Activated T-helper 2 cell treated with anti-CD3 and anti-CD28 coated beads, Interferon-gamma antibody, Interleukin-2, Interleukin-4, amounts not matched to agents 10 μg/mL and 5 μg/mL and 100 μg/mL, durations not matched to agents 14 hours and 24 hours and 36 hours (primary cell): ENCODE measurements around the gene PEA15. TPM values are rescaled to one million over a fixed set of nuclear protein-coding genes. Genes with fewer than 3 reads are reported as not detected.
A peak's percentile ranks its signal among the peaks of the same experiment; 100 is the strongest.

ENCODE experiments used
- DNase-seq: peaks from one replicate; pipeline ENCODE4 v3.0.0; 2021; ENCODE audit warnings: low spot score
- H3K27ac Mint-ChIP-seq: one replicate; pipeline ENCODE4 v1.8.0; 2021; ENCODE audit warnings: mixed read lengths
- H3K27me3 Mint-ChIP-seq: one replicate; pipeline ENCODE4 v1.8.0; 2021; ENCODE audit warnings: low read depth, mixed read lengths
- H3K36me3 Mint-ChIP-seq: one replicate; pipeline ENCODE4 v1.8.0; 2021; ENCODE audit warnings: low read depth, mixed read lengths
- H3K4me1 Mint-ChIP-seq: one replicate; pipeline ENCODE4 v1.8.0; 2021; ENCODE audit warnings: low read depth, mixed read lengths
- H3K4me3 Mint-ChIP-seq: one replicate; pipeline ENCODE4 v1.8.0; 2021; ENCODE audit warnings: low read depth, mild to moderate bottlenecking, moderate library complexity, mixed read lengths
- H3K9me3 Mint-ChIP-seq: one replicate; pipeline ENCODE4 v1.8.0; 2021; ENCODE audit warnings: mixed read lengths
- intact Hi-C: fragments of 100-400 bp; cut with micrococcal nuclease; formaldehyde crosslinking; loops from one replicate; pipeline ENCODE4 v1.15.1; 2023
- total RNA-seq: library from RNA; stranded (reverse); gene quantifications from 2 replicates; pipeline ENCODE4 v1.2.3, GENCODE V29; 2022

The PEA15 gene, protein sequence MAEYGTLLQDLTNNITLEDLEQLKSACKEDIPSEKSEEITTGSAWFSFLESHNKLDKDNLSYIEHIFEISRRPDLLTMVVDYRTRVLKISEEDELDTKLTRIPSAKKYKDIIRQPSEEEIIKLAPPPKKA
- 61.0 and 61.7 TPM in 2 replicates for total RNA-seq

DNA sequence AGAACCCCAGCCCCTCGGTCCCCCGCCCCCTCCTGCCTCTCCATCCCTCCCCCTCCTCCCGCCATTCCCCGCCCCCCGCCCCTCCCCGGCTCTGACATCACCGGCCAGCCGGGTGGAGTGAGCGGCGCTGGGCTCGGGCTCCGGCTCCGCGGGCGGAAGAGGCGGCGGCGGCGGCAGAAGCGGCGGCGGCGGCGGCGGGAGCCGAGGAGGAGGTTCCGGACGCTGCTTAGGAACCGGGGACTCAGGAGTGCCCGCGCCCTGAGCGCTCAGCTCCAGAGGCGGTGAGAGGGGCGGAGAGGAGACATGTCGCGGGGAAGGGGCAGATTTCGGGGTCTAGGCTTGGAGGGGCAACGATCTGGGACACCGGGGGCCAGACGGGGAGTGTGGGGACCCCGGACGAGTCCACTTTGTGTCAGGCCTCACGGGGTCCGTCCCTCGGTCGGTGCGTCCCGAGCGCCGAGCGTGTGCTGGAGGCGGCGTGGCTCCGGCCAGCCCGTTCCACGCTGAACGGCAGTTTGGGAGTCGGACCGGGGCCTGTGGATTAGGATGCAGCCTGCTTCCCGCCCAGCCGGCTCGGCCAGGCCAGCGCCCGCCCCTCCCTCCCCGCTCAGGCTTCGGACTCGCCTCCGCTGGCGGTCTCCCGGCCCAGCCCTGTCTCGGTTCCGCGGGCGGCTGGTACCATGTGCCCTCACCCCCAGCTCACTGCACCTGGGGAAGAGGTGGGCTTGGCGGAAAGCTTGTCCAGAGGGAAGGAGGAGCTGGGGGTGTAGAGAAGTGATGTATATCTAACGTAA lies at the start of gene PEA15:
PEA15 (plus strand) TSS at position 143 of the 794 bp plus-strand sequence. CDS start 6,161 bp downstream, outside the sequence.
- H3K9me3 Mint-ChIP-seq = no peaks in the 10 kb centered on the region
- peaks cover 26% of the 10 kb centered on the region for H3K36me3 Mint-ChIP-seq
- H3K27me3 Mint-ChIP-seq = no peaks in the 10 kb centered on the region
- intact Hi-C loops = loop anchor here (2.0 kb wide), 2 partner anchors 55 to 105 kb away; no protein-coding TSS in a partner anchor
- H3K4me3 Mint-ChIP-seq = peak within 1 kb of the TSS; percentile 88
- peak within 1 kb of the TSS; percentile 86 for H3K27ac Mint-ChIP-seq
- peak; percentile 58 for DNase-seq
- H3K4me1 Mint-ChIP-seq = peaks cover 38% of the 10 kb centered on the region

DNA sequence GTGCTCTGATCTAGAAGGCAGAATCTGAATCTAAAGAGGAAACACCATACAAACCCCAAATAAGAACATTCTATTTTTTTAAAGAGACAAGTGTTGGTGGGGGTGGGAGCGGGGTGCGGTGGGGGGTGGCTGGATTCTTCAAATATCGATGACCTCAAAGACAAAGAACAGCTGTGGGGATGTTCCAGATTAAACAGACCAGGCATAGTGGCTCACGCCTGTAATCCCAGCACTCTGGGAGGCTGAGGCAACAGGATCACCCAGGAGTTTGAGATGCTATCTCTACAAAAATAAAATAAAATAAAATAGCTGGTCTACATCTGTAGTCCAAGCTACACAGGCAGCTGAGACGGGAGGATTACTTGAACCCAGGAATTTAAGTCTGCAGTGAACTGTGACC lies 48.8 kb upstream of the PEA15 start:
- peaks cover 20% of the 10 kb centered on the region for H3K27me3 Mint-ChIP-seq
- intact Hi-C loops = no loop called here
- H3K9me3 Mint-ChIP-seq = no peaks in the 10 kb centered on the region
- no peak overlapping the region for H3K27ac Mint-ChIP-seq
- H3K4me3 Mint-ChIP-seq = no peak overlapping the region
- H3K4me1 Mint-ChIP-seq = peaks cover 3% of the 10 kb centered on the region
- no peaks in the 10 kb centered on the region for H3K36me3 Mint-ChIP-seq
- DNase-seq = no peak

DNA sequence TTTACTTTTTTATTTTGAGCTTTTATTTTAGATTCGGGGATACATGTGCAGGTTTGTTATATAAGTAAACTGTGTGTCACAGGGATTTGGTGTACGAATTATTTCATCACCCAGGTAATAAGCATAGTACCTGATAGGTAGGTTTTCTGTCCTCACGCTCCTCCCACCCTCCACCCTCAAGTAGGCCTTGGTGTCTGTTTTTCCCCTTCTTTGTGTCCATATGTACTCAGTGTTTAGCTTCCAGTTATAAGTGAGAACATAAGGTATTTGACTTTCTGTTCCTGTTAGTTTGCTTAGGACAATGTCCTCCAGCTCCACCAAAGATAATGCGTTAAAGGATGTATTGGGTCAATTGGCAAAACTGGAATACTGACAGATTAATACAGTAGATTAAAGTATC lies 48.0 kb upstream of the PEA15 start:
- no peak for DNase-seq
- no peak overlapping the region for H3K27ac Mint-ChIP-seq
- no peak overlapping the region for H3K4me3 Mint-ChIP-seq
- H3K27me3 Mint-ChIP-seq = peaks cover 19% of the 10 kb centered on the region
- H3K36me3 Mint-ChIP-seq = no peaks in the 10 kb centered on the region
- H3K4me1 Mint-ChIP-seq = peaks cover 5% of the 10 kb centered on the region
- intact Hi-C loops = no loop called here
- H3K9me3 Mint-ChIP-seq = no peaks in the 10 kb centered on the region

DNA sequence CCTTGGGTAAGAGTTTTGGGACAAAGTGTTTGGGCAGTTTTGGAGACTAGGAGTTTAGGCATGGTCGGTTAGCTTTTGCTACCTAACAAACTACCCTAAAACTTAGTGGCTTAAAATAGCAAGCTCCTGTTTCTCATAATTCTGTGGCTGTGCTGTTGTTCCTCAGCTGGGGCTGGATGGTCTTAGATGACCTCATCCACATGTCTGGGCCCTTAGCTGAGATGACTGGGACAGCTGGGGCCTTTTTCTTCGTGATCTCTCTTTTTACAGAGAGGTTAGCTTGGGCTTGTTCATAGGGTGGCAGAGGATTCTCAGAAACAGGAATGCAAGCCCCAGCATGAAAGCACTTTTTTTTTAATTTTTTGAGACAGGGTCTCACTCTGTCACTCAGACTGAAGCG lies 47.2 kb upstream of the PEA15 start:
- H3K4me3 Mint-ChIP-seq = no peak overlapping the region
- no peaks in the 10 kb centered on the region for H3K9me3 Mint-ChIP-seq
- H3K27me3 Mint-ChIP-seq = peaks cover 19% of the 10 kb centered on the region
- no peak for DNase-seq
- intact Hi-C loops = no loop called here
- peaks cover 5% of the 10 kb centered on the region for H3K4me1 Mint-ChIP-seq
- H3K27ac Mint-ChIP-seq = no peak overlapping the region
- no peaks in the 10 kb centered on the region for H3K36me3 Mint-ChIP-seq

GRCh38 chr1:160158534-160158933 lies 46.6 kb upstream of the PEA15 start:
- intact Hi-C loops = no loop called here
- Mint-ChIP-seq H3K36me3 (no peaks in the 10 kb centered on the region), H3K9me3 (no peaks in the 10 kb centered on the region), H3K4me1 (peaks cover 5% of the 10 kb centered on the region), H3K4me3 (no peak overlapping the region), H3K27ac (no peak overlapping the region), H3K27me3 (peaks cover 19% of the 10 kb centered on the region)
- no peak for DNase-seq

DNA sequence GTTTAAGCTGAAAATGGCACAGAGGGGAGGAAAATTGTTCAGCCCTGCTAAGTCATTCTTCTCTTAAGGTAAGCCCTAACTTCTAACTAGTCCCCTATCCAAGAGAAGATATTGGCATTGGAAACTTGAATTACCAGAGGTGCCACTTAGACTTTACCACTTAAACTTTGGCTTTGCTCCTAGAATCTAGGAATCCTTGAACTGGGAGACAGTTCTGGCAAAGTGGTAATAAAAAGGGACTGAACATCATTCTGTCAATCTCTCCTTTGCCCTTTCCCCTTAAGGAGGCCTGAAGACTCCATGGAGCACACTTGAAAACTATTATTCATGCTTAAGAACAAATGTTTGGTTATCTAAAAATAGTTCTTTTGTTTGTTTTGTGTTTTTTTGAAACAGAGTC lies 45.3 kb upstream of the PEA15 start:
- no peak for DNase-seq
- Mint-ChIP-seq H3K4me3 (no peak overlapping the region), H3K27ac (no peak overlapping the region), H3K36me3 (no peaks in the 10 kb centered on the region), H3K27me3 (peaks cover 17% of the 10 kb centered on the region), H3K4me1 (peaks cover 5% of the 10 kb centered on the region), H3K9me3 (no peaks in the 10 kb centered on the region)
- intact Hi-C loops = no loop called here

- intact Hi-C loops = no loop called here
- DNase-seq = no peak
- no peaks in the 10 kb centered on the region for H3K36me3 Mint-ChIP-seq
- H3K4me1 Mint-ChIP-seq = peaks cover 6% of the 10 kb centered on the region
- peaks cover 13% of the 10 kb centered on the region for H3K27me3 Mint-ChIP-seq
- no peaks in the 10 kb centered on the region for H3K9me3 Mint-ChIP-seq
- H3K4me3 Mint-ChIP-seq = no peak overlapping the region
- H3K27ac Mint-ChIP-seq = no peak overlapping the region
Measured at GRCh38 chr1:160161965-160162705, 43.0 kb upstream of the PEA15 start.

DNA sequence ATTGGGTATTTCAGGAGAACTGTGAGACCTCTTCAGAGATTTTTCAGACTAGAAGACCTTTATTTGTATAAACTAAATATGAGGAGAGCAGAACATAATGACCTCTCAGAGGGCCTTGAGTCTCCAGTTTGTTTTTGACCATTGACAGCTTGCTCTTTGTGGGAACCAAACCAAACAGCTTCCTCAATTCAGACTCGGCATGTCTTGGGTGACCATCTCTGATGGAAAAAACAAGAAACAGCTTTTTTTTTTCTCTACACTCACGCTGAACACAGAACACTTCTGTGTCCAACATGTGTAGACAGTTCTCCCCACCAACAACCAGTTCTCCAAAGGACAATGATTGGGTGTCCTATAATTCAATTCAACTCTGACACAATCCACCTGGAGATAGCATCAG lies 42.3 kb upstream of the PEA15 start:
- Mint-ChIP-seq H3K27me3 (peaks cover 9% of the 10 kb centered on the region), H3K27ac (no peak overlapping the region), H3K4me1 (peaks cover 3% of the 10 kb centered on the region), H3K36me3 (no peaks in the 10 kb centered on the region), H3K4me3 (no peak overlapping the region), H3K9me3 (no peaks in the 10 kb centered on the region)
- intact Hi-C loops = no loop called here
- no peak for DNase-seq

DNA sequence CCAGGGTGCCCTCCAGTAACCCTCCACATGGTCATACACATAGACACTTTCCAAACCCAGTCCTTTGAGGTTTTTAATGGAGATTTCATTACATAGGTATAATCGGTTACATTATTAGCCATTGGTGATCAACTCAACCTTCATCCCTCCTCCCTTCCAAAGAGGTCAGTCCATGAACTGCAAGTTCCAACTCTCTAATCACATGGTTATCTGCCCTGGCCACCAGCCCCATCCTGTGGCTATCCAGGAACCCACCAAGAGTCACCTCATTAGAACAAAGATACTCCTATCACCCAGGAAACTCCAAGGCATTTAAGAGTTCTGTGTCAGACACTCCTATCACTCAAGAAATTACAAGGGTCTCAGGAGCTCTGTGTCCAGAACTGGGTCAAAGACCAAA lies 41.6 kb upstream of the PEA15 start:
- Mint-ChIP-seq H3K27me3 (peaks cover 7% of the 10 kb centered on the region), H3K4me1 (peaks cover 3% of the 10 kb centered on the region), H3K4me3 (no peak overlapping the region), H3K36me3 (no peaks in the 10 kb centered on the region), H3K9me3 (no peaks in the 10 kb centered on the region), H3K27ac (no peak overlapping the region)
- no peak for DNase-seq
- intact Hi-C loops = no loop called here

DNA sequence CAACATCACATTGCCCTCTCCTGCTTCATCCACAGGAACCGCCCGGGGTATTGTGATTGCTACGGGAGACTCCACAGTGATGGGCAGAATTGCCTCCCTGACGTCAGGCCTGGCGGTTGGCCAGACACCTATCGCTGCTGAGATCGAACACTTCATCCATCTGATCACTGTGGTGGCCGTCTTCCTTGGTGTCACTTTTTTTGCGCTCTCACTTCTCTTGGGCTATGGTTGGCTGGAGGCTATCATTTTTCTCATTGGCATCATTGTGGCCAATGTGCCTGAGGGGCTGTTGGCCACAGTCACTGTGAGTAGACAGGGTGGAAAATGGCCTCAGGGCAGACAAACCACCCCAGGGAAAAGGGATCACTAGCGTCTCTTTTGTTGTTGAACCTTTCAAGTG lies 41.1 kb upstream of the PEA15 start:
- no peak overlapping the region for H3K4me3 Mint-ChIP-seq
- no peaks in the 10 kb centered on the region for H3K9me3 Mint-ChIP-seq
- no peak for DNase-seq
- H3K4me1 Mint-ChIP-seq = peaks cover 4% of the 10 kb centered on the region
- intact Hi-C loops = no loop called here
- no peaks in the 10 kb centered on the region for H3K36me3 Mint-ChIP-seq
- H3K27ac Mint-ChIP-seq = no peak overlapping the region
- H3K27me3 Mint-ChIP-seq = peaks cover 5% of the 10 kb centered on the region

- Mint-ChIP-seq H3K27me3 (peaks cover 5% of the 10 kb centered on the region), H3K4me3 (no peak overlapping the region), H3K4me1 (peaks cover 12% of the 10 kb centered on the region), H3K36me3 (no peaks in the 10 kb centered on the region), H3K27ac (no peak overlapping the region), H3K9me3 (no peaks in the 10 kb centered on the region)
- intact Hi-C loops = no loop called here
- no peak for DNase-seq
Measured at GRCh38 chr1:160166166-160166868, 38.9 kb upstream of the PEA15 start.

GRCh38 chr1:160167056-160167455 lies 38.1 kb upstream of the PEA15 start:
- H3K27ac Mint-ChIP-seq = no peak overlapping the region
- peaks cover 10% of the 10 kb centered on the region for H3K4me1 Mint-ChIP-seq
- H3K36me3 Mint-ChIP-seq = no peaks in the 10 kb centered on the region
- H3K4me3 Mint-ChIP-seq = no peak overlapping the region
- no peaks in the 10 kb centered on the region for H3K9me3 Mint-ChIP-seq
- DNase-seq = no peak
- intact Hi-C loops = no loop called here
- H3K27me3 Mint-ChIP-seq = peaks cover 8% of the 10 kb centered on the region
